ENCODE results near the gene SNX21. TPM values are rescaled to one million over a fixed set of nuclear protein-coding genes. Genes with fewer than 3 reads are reported as not detected.

SNX21 gene
- total RNA-seq, 1 donor from 2014 or later, result 21.0 TPM

DNA sequence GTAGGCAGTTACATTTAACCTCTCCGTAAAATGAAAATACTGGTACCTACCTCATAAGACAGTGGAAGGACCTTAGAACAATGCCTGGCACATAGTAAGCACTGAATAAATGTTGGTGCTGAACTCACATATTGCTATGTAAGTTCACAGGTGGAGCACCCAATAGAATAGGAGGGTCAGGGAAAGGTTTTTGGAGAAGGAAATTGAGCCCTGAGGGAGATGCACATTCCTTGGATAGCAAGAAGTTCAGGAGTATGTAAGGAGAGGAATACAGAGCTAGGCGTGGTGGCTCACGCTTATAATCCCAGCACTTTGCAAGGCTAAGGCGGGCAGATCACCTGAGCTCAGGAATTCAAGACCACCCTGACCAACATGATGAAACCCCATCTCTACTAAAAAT, 14.1 kb upstream of the SNX21 start:
- Mint-ChIP-seq H3K27ac (no peak overlapping the region), H3K9me3 (no peaks in the 10 kb centered on the region), H3K4me3 (no peak overlapping the region), H3K4me1 (peaks cover 15% of the 10 kb centered on the region), H3K36me3 (peaks cover 4% of the 10 kb centered on the region), H3K27me3 (ENCODE audit: low read depth) (peaks cover 23% of the 10 kb centered on the region)
- TF ChIP-seq, protein P1, sequence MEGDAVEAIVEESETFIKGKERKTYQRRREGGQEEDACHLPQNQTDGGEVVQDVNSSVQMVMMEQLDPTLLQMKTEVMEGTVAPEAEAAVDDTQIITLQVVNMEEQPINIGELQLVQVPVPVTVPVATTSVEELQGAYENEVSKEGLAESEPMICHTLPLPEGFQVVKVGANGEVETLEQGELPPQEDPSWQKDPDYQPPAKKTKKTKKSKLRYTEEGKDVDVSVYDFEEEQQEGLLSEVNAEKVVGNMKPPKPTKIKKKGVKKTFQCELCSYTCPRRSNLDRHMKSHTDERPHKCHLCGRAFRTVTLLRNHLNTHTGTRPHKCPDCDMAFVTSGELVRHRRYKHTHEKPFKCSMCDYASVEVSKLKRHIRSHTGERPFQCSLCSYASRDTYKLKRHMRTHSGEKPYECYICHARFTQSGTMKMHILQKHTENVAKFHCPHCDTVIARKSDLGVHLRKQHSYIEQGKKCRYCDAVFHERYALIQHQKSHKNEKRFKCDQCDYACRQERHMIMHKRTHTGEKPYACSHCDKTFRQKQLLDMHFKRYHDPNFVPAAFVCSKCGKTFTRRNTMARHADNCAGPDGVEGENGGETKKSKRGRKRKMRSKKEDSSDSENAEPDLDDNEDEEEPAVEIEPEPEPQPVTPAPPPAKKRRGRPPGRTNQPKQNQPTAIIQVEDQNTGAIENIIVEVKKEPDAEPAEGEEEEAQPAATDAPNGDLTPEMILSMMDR (IDR thresholded peaks at IDR 0.05; ENCODE audit: unreplicated experiment), result no peak
- DNase-seq (ENCODE audit: low spot score in 2 of 2, unreplicated experiment in 2 of 2), result no peak

DNA sequence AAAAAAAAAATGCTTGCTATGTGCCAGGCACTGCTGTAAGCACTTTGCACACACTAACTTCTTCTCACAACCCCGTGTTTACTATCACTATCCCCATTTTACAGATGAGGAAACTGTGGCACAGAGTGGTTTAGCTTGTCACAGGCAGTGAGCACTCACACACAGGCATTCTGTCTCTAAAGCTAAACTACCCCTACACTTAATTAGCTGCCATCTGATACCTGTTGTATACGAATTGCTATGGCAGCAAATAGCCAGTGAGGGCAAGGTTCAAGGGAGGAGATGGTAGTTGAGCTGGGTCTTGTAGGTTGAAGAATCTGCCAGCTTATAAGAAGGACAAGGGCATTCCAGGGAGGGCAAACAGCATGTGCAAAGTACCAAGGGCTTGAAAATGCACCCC, 11.7 kb upstream of the SNX21 start:
- peaks cover 14% of the 10 kb centered on the region for H3K4me1 Mint-ChIP-seq
- H3K9me3 Mint-ChIP-seq, result no peaks in the 10 kb centered on the region
- H3K27ac Mint-ChIP-seq, result no peak overlapping the region
- TF ChIP-seq, protein P1 (IDR thresholded peaks at IDR 0.05; ENCODE audit: unreplicated experiment), result no peak
- peaks cover 27% of the 10 kb centered on the region for H3K27me3 Mint-ChIP-seq (ENCODE audit: low read depth)
- no peak for DNase-seq (ENCODE audit: low spot score in 2 of 2, unreplicated experiment in 2 of 2)
- no peaks in the 10 kb centered on the region for H3K36me3 Mint-ChIP-seq
- H3K4me3 Mint-ChIP-seq, result no peak overlapping the region

DNA sequence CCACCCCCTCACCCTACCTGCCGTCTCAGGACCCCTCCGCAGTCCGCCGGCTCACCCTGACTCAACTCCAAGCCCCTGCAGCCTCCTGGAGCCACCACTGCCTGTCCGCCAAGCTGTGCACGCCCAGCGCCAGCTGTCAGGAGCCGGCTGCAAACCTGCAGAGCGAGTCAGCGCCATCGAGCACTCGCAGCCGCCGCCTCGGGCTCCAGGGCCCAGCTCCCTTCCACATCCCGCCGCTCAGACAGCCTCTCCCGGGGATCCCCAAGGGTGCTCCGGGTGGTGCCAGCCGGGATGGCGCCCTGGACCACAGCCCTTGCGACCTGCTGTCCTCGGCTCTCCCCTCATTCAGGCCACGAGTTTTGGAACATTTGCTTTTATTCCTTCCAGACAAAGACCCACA, 10.7 kb upstream of the SNX21 start:
- Mint-ChIP-seq H3K36me3 (no peaks in the 10 kb centered on the region), H3K27ac (no peak overlapping the region), H3K9me3 (no peaks in the 10 kb centered on the region), H3K4me1 (peaks cover 10% of the 10 kb centered on the region), H3K4me3 (no peak overlapping the region), H3K27me3 (ENCODE audit: low read depth) (peaks cover 27% of the 10 kb centered on the region)
- TF ChIP-seq, protein P1 (IDR thresholded peaks at IDR 0.05; ENCODE audit: unreplicated experiment), result no peak
- DNase-seq (ENCODE audit: low spot score in 2 of 2, unreplicated experiment in 2 of 2), result peak in 1 of 2 experiments; percentile 48

DNA sequence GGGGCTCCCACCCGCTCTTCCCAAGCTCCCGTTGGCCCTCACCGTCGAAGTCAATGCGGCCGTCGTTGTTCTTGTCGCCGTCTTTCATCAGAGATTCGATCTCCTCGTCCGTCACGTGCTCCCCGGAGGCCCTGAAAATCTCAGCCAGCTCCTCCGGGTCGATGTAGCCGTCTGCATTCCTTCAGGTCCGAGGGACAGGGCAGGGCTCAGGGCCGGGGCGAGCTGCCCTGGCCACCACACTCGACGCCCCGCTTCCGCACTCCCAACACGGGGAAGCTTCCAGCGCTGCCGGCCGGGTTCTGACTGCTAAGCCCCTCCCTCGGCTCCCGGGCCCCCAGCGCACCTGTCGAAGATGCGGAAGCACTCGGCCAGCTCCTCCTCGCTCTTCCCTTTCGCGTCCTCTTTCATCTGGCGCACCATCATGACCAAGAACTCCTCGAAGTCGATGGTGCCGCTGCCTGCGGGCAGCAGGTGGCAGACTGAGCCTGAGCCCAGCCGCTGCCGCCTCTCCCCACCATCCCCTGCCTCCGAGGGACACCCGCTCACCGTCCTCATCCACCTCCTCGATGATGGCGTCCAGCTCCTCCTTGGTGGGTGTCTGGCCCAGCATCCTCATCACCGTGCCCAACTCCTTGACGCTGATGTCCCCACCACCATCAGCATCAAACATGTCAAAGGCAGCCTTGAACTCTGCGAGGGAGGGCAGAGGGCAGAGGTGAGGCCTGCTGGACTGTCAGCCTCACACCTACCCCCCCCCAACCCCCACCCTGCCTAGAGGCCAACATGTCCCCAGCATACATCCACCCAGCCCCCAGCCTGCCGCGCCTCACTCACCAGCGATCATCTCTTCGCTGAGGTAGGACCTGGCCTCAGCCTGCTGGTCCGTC, 9.4 kb upstream of the SNX21 start:
- H3K27me3 Mint-ChIP-seq (ENCODE audit: low read depth), result peaks cover 27% of the 10 kb centered on the region
- TF ChIP-seq, protein P1 (IDR thresholded peaks at IDR 0.05; ENCODE audit: unreplicated experiment), result no peak
- H3K4me3 Mint-ChIP-seq, result peak overlapping the region; percentile 51
- no peaks in the 10 kb centered on the region for H3K9me3 Mint-ChIP-seq
- no peak overlapping the region for H3K27ac Mint-ChIP-seq
- no peak for DNase-seq (ENCODE audit: low spot score in 2 of 2, unreplicated experiment in 2 of 2)
- no peaks in the 10 kb centered on the region for H3K36me3 Mint-ChIP-seq
- peaks cover 14% of the 10 kb centered on the region for H3K4me1 Mint-ChIP-seq

DNA sequence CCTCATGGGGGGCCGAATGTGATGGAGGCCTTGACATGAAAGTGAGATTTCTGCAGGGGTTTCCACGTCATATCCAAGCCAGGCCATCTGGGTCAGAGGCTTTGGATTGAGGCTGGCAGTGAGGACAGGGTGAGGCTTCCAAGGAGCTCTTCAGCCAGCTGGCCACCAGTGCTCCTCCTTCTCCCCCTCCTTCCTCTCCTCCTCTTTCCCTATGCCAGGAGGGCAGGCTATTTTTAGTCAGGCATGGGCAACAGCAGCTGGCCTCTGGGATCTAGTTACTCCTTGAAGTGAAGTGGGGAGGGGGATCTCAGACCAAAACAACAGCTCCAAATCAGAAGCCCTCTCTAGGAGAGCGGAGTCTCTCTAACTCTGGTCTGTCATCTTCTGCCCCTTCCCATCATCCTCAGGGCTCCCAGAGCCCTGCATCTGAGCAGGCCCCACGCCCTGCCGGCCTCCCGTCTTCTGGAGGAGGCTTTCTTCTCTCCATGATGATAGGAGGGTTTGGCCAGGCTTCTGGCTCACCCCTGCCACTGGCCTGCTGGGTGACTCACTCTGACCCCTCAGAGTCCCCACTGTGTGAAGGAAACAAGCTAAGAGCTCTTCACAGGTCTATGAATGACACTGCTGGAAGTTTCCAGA, 7.1 kb upstream of the SNX21 start:
- Mint-ChIP-seq H3K9me3 (no peaks in the 10 kb centered on the region), H3K4me3 (no peak overlapping the region), H3K27me3 (ENCODE audit: low read depth) (peaks cover 27% of the 10 kb centered on the region), H3K4me1 (peaks cover 15% of the 10 kb centered on the region), H3K36me3 (no peaks in the 10 kb centered on the region), H3K27ac (no peak overlapping the region)
- TF ChIP-seq, protein P1 (IDR thresholded peaks at IDR 0.05; ENCODE audit: unreplicated experiment), result no peak
- no peak for DNase-seq (ENCODE audit: low spot score in 2 of 2, unreplicated experiment in 2 of 2)
